H1 (cell line): Measurements from ENCODE around the gene FHIT. TPM values are rescaled to one million over a fixed set of nuclear protein-coding genes. Genes with fewer than 3 reads are reported as not detected.

Experiments used
- CTCF ChIA-PET: fragments of 300-600 bp; sonication (Branson Sonifier 250); formaldehyde crosslinking; loops from one replicate; lab custom pipeline; 2021; ENCODE audit not compliant: partially characterized antibody; lab: Charles Lee
- POLR2A ChIA-PET: fragments of 300-600 bp; sonication (Branson Sonifier 250); formaldehyde crosslinking; loops from one replicate; lab custom pipeline; 2021; ENCODE audit warnings: inconsistent platforms; ENCODE audit not compliant: partially characterized antibody; lab: Charles Lee
- DNase-seq, 2 experiments: peaks; one replicate each; pipeline versions ENCODE4 v3.0.0 to v3.0.0-alpha.2; 2010 to 2022; ENCODE audit warnings: low spot score in 2 of 2, low read depth in 1 of 2, mixed read lengths in 1 of 2
- FAIRE-seq: peaks from 2 replicates; lab custom pipeline; 2011; peaks lifted over from hg19 to GRCh38; lab: Jason Lieb, UNC
- H2AFZ ChIP-seq: 2 replicates; pipeline ENCODE4 v1.8.1; 2012; ENCODE audit warnings: low read length, inconsistent platforms
- H2AK5ac ChIP-seq: 2 replicates; pipeline ENCODE4 v1.6.1; 2013; ENCODE audit warnings: low read depth, low read length
- H2BK120ac ChIP-seq: replicated peaks from 2 replicates; pipeline ENCODE3; 2013; ENCODE audit warnings: low read depth, low read length, inconsistent platforms
- H2BK12ac ChIP-seq: 2 replicates; pipeline ENCODE4 v1.6.1; 2013; ENCODE audit warnings: low read depth, low read length
- H2BK15ac ChIP-seq: 2 replicates; pipeline ENCODE4 v1.6.1; 2013; ENCODE audit warnings: low read length
- H2BK20ac ChIP-seq: 2 replicates; pipeline ENCODE4 v1.6.1; 2013; ENCODE audit warnings: low read length
- H2BK5ac ChIP-seq: 2 replicates; pipeline ENCODE4 v1.6.1; 2013; ENCODE audit warnings: low read depth, low read length
- H3K14ac ChIP-seq: 2 replicates; pipeline ENCODE4 v1.6.1; 2013; ENCODE audit warnings: inconsistent platforms; ENCODE audit not compliant: insufficient read length
- H3K18ac ChIP-seq: 2 replicates; pipeline ENCODE4 v1.6.1; 2013; ENCODE audit warnings: low read length; ENCODE audit errors: extremely low read depth
- H3K23ac ChIP-seq: 2 replicates; pipeline ENCODE4 v1.6.1; 2013; ENCODE audit warnings: inconsistent platforms; ENCODE audit not compliant: insufficient read length
- H3K23me2 ChIP-seq: 2 replicates; pipeline ENCODE4 v1.6.1; 2013; ENCODE audit warnings: low read depth, low read length
- H3K27ac ChIP-seq: 2 replicates; pipeline ENCODE4 v1.6.1; 2011; ENCODE audit warnings: low read depth, low read length, inconsistent platforms
- H3K27me3 ChIP-seq, 4 experiments: replicated peaks in 1 of 4; 1 replicate in 1 of 4; 2 replicates in 3 of 4; pipeline versions ENCODE4 v1.6.1 to v1.8.1; 2011 to 2013; ENCODE audit warnings: low read length in 3 of 4, mild to moderate bottlenecking in 3 of 4, inconsistent platforms in 2 of 4, mixed read lengths in 2 of 4, moderate library complexity in 1 of 4; ENCODE audit not compliant: control insufficient read depth in 3 of 4, insufficient read depth in 3 of 4; ENCODE audit errors: extremely low read depth in 1 of 4
- H3K36me3 ChIP-seq, 4 experiments: 2 replicates each; pipeline versions ENCODE4 v1.6.1 to v1.8.1; 2011 to 2013; ENCODE audit warnings: mild to moderate bottlenecking in 4 of 4, low read length in 3 of 4, moderate library complexity in 2 of 4, control low read depth in 1 of 4, inconsistent platforms in 1 of 4; ENCODE audit not compliant: insufficient read depth in 4 of 4, control insufficient read depth in 2 of 4
- H3K4ac ChIP-seq: replicated peaks from 2 replicates; pipeline ENCODE3; 2013; ENCODE audit warnings: low read length, low read depth, mixed read lengths, inconsistent platforms; ENCODE audit not compliant: insufficient read length
- H3K4me1 ChIP-seq, 4 experiments: replicated peaks in 1 of 4; 1 replicate in 1 of 4; 2 replicates in 3 of 4; pipeline versions ENCODE4 v1.6.1 to v1.8.1; 2011 to 2013; ENCODE audit warnings: low read length in 3 of 4, inconsistent platforms in 2 of 4, mixed read lengths in 1 of 4; ENCODE audit not compliant: insufficient read depth in 4 of 4, control insufficient read depth in 3 of 4
- H3K4me2 ChIP-seq, 2 experiments: 2 replicates each; pipeline versions ENCODE4 v1.6.1 to v1.8.1; 2011 to 2013; ENCODE audit warnings: low read depth in 2 of 2, low read length in 2 of 2, control low read depth in 1 of 2, inconsistent platforms in 1 of 2, mild to moderate bottlenecking in 1 of 2; ENCODE audit not compliant: insufficient read depth in 1 of 2
- H3K4me3 ChIP-seq, 4 experiments: fragments of 200-600, 300-600 bp in 1 of 4; sonication (generic), shearing (Covaris generic), sonication (Bioruptor Twin) in 1 of 4; 2 replicates each; pipeline versions ENCODE4 v1.5.1 to v1.8.1; 2011 to 2016; ENCODE audit warnings: low read length in 4 of 4, low read depth in 3 of 4, control low read depth in 2 of 4, inconsistent platforms in 2 of 4, mild to moderate bottlenecking in 2 of 4, mixed read lengths in 1 of 4, moderate library complexity in 1 of 4; ENCODE audit not compliant: insufficient read depth in 2 of 4; ENCODE audit errors: extremely low read depth in 1 of 4
- H3K56ac ChIP-seq: replicated peaks from 2 replicates; pipeline ENCODE3; 2013; ENCODE audit warnings: low read depth, mild to moderate bottlenecking, mixed read lengths, low read length, inconsistent platforms; ENCODE audit not compliant: insufficient read length
- H3K79me1 ChIP-seq: 2 replicates; pipeline ENCODE4 v1.6.1; 2013; ENCODE audit warnings: low read depth, low read length, control low read depth
- H3K79me2 ChIP-seq, 2 experiments: 2 replicates each; pipeline versions ENCODE4 v1.6.1 to v1.8.1; 2012 to 2013; ENCODE audit warnings: low read length in 2 of 2, mild to moderate bottlenecking in 2 of 2, inconsistent platforms in 1 of 2; ENCODE audit not compliant: insufficient read depth in 2 of 2, control insufficient read depth in 1 of 2
- H3K9ac ChIP-seq, 4 experiments: replicated peaks in 1 of 4; 1 replicate in 1 of 4; 2 replicates in 3 of 4; pipeline versions ENCODE4 v1.6.1 to v1.8.1; 2011 to 2013; ENCODE audit warnings: low read depth in 3 of 4, low read length in 3 of 4, control low read depth in 2 of 4, mild to moderate bottlenecking in 2 of 4, moderate library complexity in 2 of 4, inconsistent platforms in 1 of 4; ENCODE audit errors: extremely low read depth in 1 of 4
- H3K9me3 ChIP-seq, 2 experiments: 2 replicates each; pipeline versions ENCODE4 v1.6.1 to v1.8.1; 2012 to 2013; ENCODE audit warnings: mild to moderate bottlenecking in 2 of 2, moderate library complexity in 2 of 2, control low read depth in 1 of 2, inconsistent platforms in 1 of 2, low read depth in 1 of 2, low read length in 1 of 2, mixed read lengths in 1 of 2; ENCODE audit not compliant: insufficient read depth in 2 of 2
- H4K20me1 ChIP-seq, 2 experiments: replicated peaks in 1 of 2; 2 replicates each; pipeline versions ENCODE3 to v1.8.1; 2011 to 2013; ENCODE audit warnings: inconsistent platforms in 2 of 2, low read length in 2 of 2, mild to moderate bottlenecking in 1 of 2; ENCODE audit not compliant: insufficient read depth in 2 of 2, control insufficient read depth in 1 of 2
- H4K5ac ChIP-seq: 2 replicates; pipeline ENCODE4 v1.6.1; 2013; ENCODE audit warnings: low read length, low read depth, mixed read lengths, inconsistent platforms; ENCODE audit not compliant: insufficient read length
- H4K8ac ChIP-seq: 2 replicates; pipeline ENCODE4 v1.8.0; 2013; ENCODE audit warnings: mild to moderate bottlenecking, moderate library complexity, low read length, inconsistent platforms; ENCODE audit not compliant: insufficient read depth; ENCODE audit errors: extremely low read depth
- H4K91ac ChIP-seq: replicated peaks from 2 replicates; pipeline ENCODE3; 2013; ENCODE audit warnings: low read length, mixed read lengths, inconsistent platforms; ENCODE audit not compliant: insufficient read length
- BCL11A ChIP-seq, 2 experiments: IDR thresholded peaks; one replicate each; pipeline ENCODE4 v1.6.1; 2011; ENCODE audit warnings: low read depth in 2 of 2, low read length in 2 of 2, mild to moderate bottlenecking in 2 of 2
- BRCA1 ChIP-seq: IDR thresholded peaks from 2 replicates; pipeline ENCODE4 v1.6.1; 2012; ENCODE audit warnings: low read depth, low read length, improper control_type of control experiment
- CBX5 ChIP-seq: fragments of 300-800, 300-1000 bp; sonication (generic); IDR thresholded peaks from 2 replicates; pipeline ENCODE4 v1.7.1; 2016; ENCODE audit warnings: antibody characterized with exemption, low read length, low read depth
- CEBPB ChIP-seq: IDR thresholded peaks from 2 replicates; pipeline ENCODE4 v1.6.1; 2012; ENCODE audit warnings: low read depth, low read length
- EGR1 ChIP-seq: IDR thresholded peaks from 2 replicates; pipeline ENCODE4 v1.6.1; 2011; ENCODE audit warnings: low read depth, low read length, borderline replicate concordance
- EP300 ChIP-seq, 2 experiments: IDR thresholded peaks; 1 replicate in 1 of 2; 2 replicates in 1 of 2; pipeline ENCODE4 v1.6.1; 2011 to 2012; ENCODE audit warnings: low read depth in 2 of 2, low read length in 2 of 2, mild to moderate bottlenecking in 2 of 2, borderline replicate concordance in 1 of 2, inconsistent platforms in 1 of 2, moderate library complexity in 1 of 2
- EZH2 ChIP-seq: fragments of 200-600 bp; sonication (generic); IDR thresholded peaks from 2 replicates; pipeline ENCODE4 v1.7.1; 2012; ENCODE audit warnings: low read depth, mild to moderate bottlenecking, moderate library complexity, low read length, inconsistent platforms; ENCODE audit not compliant: severe bottlenecking
- KDM1A ChIP-seq: fragments of 200-600, 300-600 bp; sonication (generic); IDR thresholded peaks from 2 replicates; pipeline ENCODE4 v1.7.1; 2016; ENCODE audit warnings: mild to moderate bottlenecking, low read length, borderline replicate concordance
- PHF8 ChIP-seq: fragments of 200-600 bp; sonication (generic); conservative IDR thresholded peaks from 2 replicates; pipeline ENCODE4 v1.7.1; 2012; ENCODE audit warnings: low read depth, mild to moderate bottlenecking, inconsistent platforms, low read length, moderate library complexity
- RNF2 ChIP-seq: fragments of 200-900, 300-1000 bp; sonication (generic); IDR thresholded peaks from 2 replicates; pipeline ENCODE4 v1.7.1; 2016; ENCODE audit warnings: borderline replicate concordance, low read depth, mild to moderate bottlenecking, antibody characterized with exemption, low read length; ENCODE audit not compliant: poor library complexity, severe bottlenecking; ENCODE audit errors: missing control alignments
- SAP30 ChIP-seq: fragments of 300-600 bp; sonication (generic); IDR thresholded peaks from 2 replicates; pipeline ENCODE4 v1.7.1; 2012; ENCODE audit warnings: low read length, moderate library complexity, mild to moderate bottlenecking, inconsistent platforms; ENCODE audit not compliant: insufficient read depth, insufficient replicate concordance
- WGBS, 2 experiments: shearing (Covaris generic) in 1 of 2; methylation state at CpG; one replicate each; pipeline versions ENCODE4 v1.1.6 to v1.1.7; 2013 to 2015; ENCODE audit warnings: low lambda C conversion rate in 2 of 2, mixed read lengths in 2 of 2, inconsistent platforms in 1 of 2, low coverage in 1 of 2, missing lambda C conversion rate in 1 of 2; ENCODE audit not compliant: insufficient replicate concordance in 2 of 2, insufficient coverage in 1 of 2, insufficient read length in 1 of 2; ENCODE audit errors: extremely low coverage in 1 of 2, missing lambda C conversion rate in 1 of 2; 5-methylcytosine and 5-hydroxymethylcytosine counted together
- polyA plus RNA-seq, 7 experiments: library from polyadenylated mRNA; depleted of rRNA in 3 of 7; stranded (reverse) in 5 of 7; unstranded in 2 of 7; fragments of >200 nt in 5 of 7; fragments of 200-250 nt in 2 of 7; gene quantifications; 1 replicate in 5 of 7; 2 replicates in 1 of 7; 4 replicates in 1 of 7; pipeline versions ENCODE4 v1.2.1 to v1.2.3, GENCODE V29; 2011 to 2013; ENCODE audit warnings: missing spikeins in 2 of 7, mixed read lengths in 2 of 7
- total RNA-seq: library from RNA; stranded (reverse); fragmentation: NEBNext Ultra II Directional; extraction: Animal tissue kit (Norgen Biotek cat#: 25700); gene quantifications from 2 replicates; pipeline ENCODE4 v1.2.1, GENCODE V29; 2021

The FHIT gene
- total and polyA plus RNA-seq, 2 of the 8 experiments (the other 6 are each of a cell fraction or from before 2014, with no cell fraction given) = 1.2 to 3.2 TPM

DNA sequence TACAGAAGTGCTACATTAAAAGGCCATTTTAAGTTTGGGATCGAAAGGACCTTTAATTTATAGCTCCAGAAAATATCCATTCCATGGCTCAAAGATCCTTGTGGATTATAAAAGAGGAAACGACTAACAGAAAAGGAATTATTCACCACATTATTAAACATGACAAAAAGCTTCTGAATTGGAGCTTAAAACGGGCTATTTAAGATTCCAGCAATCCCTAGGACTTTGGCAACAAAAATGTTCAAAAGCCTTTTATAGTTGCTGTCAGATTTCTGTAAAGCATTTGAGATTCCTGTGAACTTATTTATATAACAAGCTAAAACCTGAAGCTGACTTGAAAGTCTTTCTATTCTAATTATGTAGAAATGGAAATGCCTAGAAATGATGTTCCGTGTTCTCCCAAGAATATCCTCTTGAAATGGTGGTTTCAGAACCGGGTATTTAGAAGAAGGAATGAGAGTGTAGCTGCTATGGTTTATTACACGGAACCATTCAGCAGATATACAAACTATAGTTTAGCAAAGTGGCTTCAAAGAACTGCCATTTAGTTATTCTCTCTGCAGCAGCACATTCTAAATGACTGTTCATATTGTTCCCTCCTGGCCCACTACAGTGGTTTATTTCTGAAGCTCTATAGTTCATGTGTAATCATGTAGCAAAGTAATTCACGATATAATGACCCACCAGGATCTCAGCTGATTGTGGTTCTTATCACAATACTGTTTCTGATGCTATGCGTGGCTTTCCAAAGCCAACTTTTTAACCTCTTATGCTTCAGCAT lies 961.7 kb downstream of the FHIT start:
- Histone ChIP-seq H3K56ac (no peak overlapping the region), H3K23ac (no peak overlapping the region), H2BK120ac (no peak overlapping the region), H2AFZ (no peak overlapping the region), H3K4me2 (no peak overlapping the region), H3K79me2 (no peaks in the 10 kb centered on the region), H3K18ac (no peak overlapping the region), H3K36me3 (no peaks in the 10 kb centered on the region), H4K8ac (no peak overlapping the region), H3K27me3 (no peaks in the 10 kb centered on the region), H3K14ac (no peak overlapping the region), H2BK5ac (no peak overlapping the region), H2BK20ac (no peak overlapping the region), H2BK12ac (no peak overlapping the region), H4K20me1 (no peaks in the 10 kb centered on the region), H3K4me3 (no peak overlapping the region), H4K91ac (no peak overlapping the region), H3K27ac (no peak overlapping the region), H2AK5ac (no peak overlapping the region), H4K5ac (no peak overlapping the region), H3K9me3 (no peaks in the 10 kb centered on the region), H2BK15ac (no peak overlapping the region), H3K4me1 (no peaks in the 10 kb centered on the region; a peak in 1 of 7 replicates), H3K9ac (no peak overlapping the region), H3K23me2 (no peaks in the 10 kb centered on the region), H3K4ac (no peak overlapping the region), H3K79me1 (no peaks in the 10 kb centered on the region)
- CTCF ChIA-PET = interaction anchor here (0.6 to 1.3 kb wide), 6 partner anchors 10 to 344 kb away, joined by 3 to 4 read pairs (median 3); no protein-coding TSS in a partner anchor
- FAIRE-seq (no peak), DNase-seq (no peak)
- 94% methylated on average over 8 of the region's 8 CpGs; no CpG with 5 or more reads in 1 of the 2 experiments for WGBS, 2 experiments
- POLR2A ChIA-PET = no interaction called here
- TF ChIP-seq EP300 (IDR thresholded peaks at IDR 0.05; ENCODE audit: borderline replicate concordance in 1 of 2, low read depth in 2 of 2, low read length in 2 of 2) (no peak), PHF8 (no peak), KDM1A (no peak), EZH2 (no peak), BCL11A (IDR thresholded peaks at IDR 0.05; ENCODE audit: low read depth in 2 of 2, low read length in 2 of 2) (no peak), RNF2 (no peak), CEBPB (no peak), BRCA1 (no peak), CBX5 (no peak), EGR1 (no peak), SAP30 (no peak)
